Progenitor cell of endocrine pancreas (in vitro differentiated cells): Measurements from ENCODE around the gene PLBD2. TPM values are rescaled to one million over a fixed set of nuclear protein-coding genes. Genes with fewer than 3 reads are reported as not detected.
A peak's percentile ranks its signal among the peaks of the same experiment; 100 is the strongest.

Source experiments
- DNase-seq: peaks from one replicate; pipeline ENCODE4 v3.0.0; 2021; ENCODE audit warnings: low spot score; ENCODE audit not compliant: unreplicated experiment
- H3K27ac Mint-ChIP-seq: 2 replicates; pipeline ENCODE4 v1.8.0; 2021; ENCODE audit warnings: mild to moderate bottlenecking, moderate library complexity, mixed read lengths
- H3K27me3 Mint-ChIP-seq: 2 replicates; pipeline ENCODE4 v1.8.0; 2021; ENCODE audit warnings: mixed read lengths
- H3K36me3 Mint-ChIP-seq: 2 replicates; pipeline ENCODE4 v1.8.0; 2022; ENCODE audit warnings: mixed read lengths; ENCODE audit not compliant: insufficient read depth
- H3K4me1 Mint-ChIP-seq: 2 replicates; pipeline ENCODE4 v1.8.0; 2021; ENCODE audit warnings: low read depth, mixed read lengths
- H3K4me3 Mint-ChIP-seq: 2 replicates; pipeline ENCODE4 v1.8.0; 2021; ENCODE audit warnings: low read depth, mild to moderate bottlenecking, moderate library complexity, mixed read lengths
- H3K9me3 Mint-ChIP-seq: 2 replicates; pipeline ENCODE4 v1.8.0; 2021; ENCODE audit warnings: low read depth, mixed read lengths
- CTCF ChIP-seq: fragments of 200-600 bp; sonication (generic); IDR thresholded peaks from one replicate; pipeline ENCODE4 v1.5.0; 2021; ENCODE audit warnings: antibody characterized with exemption, mild to moderate bottlenecking; ENCODE audit not compliant: unreplicated experiment
- total RNA-seq: library from RNA; stranded (reverse); gene quantifications from 2 replicates; pipeline ENCODE4 v1.2.1, GENCODE V29; 2021

The PLBD2 gene
- total RNA-seq, 1 donor from 2014 or later = 48.0 TPM

- Mint-ChIP-seq H3K9me3 (no peaks in the 10 kb centered on the region), H3K4me1 (peaks cover 24% of the 10 kb centered on the region), H3K27me3 (peaks cover 2% of the 10 kb centered on the region), H3K36me3 (no peaks in the 10 kb centered on the region), H3K4me3 (peak overlapping the region; percentile 88), H3K27ac (peak overlapping the region; percentile 97)
- DNase-seq = no peak
- TF ChIP-seq CTCF = no peak
Observed at GRCh38 chr12:113422886-113423669, 64.7 kb downstream of the PLBD2 start.

- peaks cover 12% of the 10 kb centered on the region for H3K4me1 Mint-ChIP-seq
- peak overlapping the region; percentile 21 for H3K4me3 Mint-ChIP-seq
- TF ChIP-seq CTCF = no peak
- no peaks in the 10 kb centered on the region for H3K9me3 Mint-ChIP-seq
- DNase-seq = no peak
- H3K27me3 Mint-ChIP-seq = peaks cover 2% of the 10 kb centered on the region
- H3K27ac Mint-ChIP-seq = peak overlapping the region; percentile 29
- H3K36me3 Mint-ChIP-seq = no peaks in the 10 kb centered on the region
Observed at GRCh38 chr12:113424456-113424855, 66.1 kb downstream of the PLBD2 start.

- H3K9me3 Mint-ChIP-seq = peaks cover 3% of the 10 kb centered on the region
- no peak overlapping the region for H3K4me3 Mint-ChIP-seq
Observed at GRCh38 chr12:113424915-113425823, 66.8 kb downstream of the PLBD2 start.

GRCh38 chr12:113425960-113426453, 67.6 kb downstream of the PLBD2 start:
- TF ChIP-seq CTCF = no peak
- Mint-ChIP-seq H3K9me3 (peaks cover 3% of the 10 kb centered on the region), H3K27ac (no peak overlapping the region), H3K36me3 (peaks cover 4% of the 10 kb centered on the region), H3K27me3 (peaks cover 9% of the 10 kb centered on the region), H3K4me3 (no peak overlapping the region), H3K4me1 (peaks cover 12% of the 10 kb centered on the region)
- no peak for DNase-seq

More at GRCh38 chr12:113424915-113425823, 66.8 kb downstream of the PLBD2 start:
- Mint-ChIP-seq H3K27me3 (peaks cover 6% of the 10 kb centered on the region), H3K27ac (peak overlapping the region; percentile 29), H3K4me1 (peaks cover 12% of the 10 kb centered on the region), H3K36me3 (peaks cover 2% of the 10 kb centered on the region)
- peak; percentile 93 for TF ChIP-seq CTCF
- DNase-seq = peak; percentile 54

- peaks cover 3% of the 10 kb centered on the region for H3K4me1 Mint-ChIP-seq
- H3K27ac Mint-ChIP-seq = no peak overlapping the region
- H3K36me3 Mint-ChIP-seq = peaks cover 4% of the 10 kb centered on the region
- H3K4me3 Mint-ChIP-seq = no peak overlapping the region
- peaks cover 16% of the 10 kb centered on the region for H3K27me3 Mint-ChIP-seq
- peaks cover 3% of the 10 kb centered on the region for H3K9me3 Mint-ChIP-seq
- DNase-seq = no peak
- no peak for TF ChIP-seq CTCF
Observed at GRCh38 chr12:113427882-113428281, 69.5 kb downstream of the PLBD2 start.
